SK-N-SH treated with all-trans-retinoic acid at 6 μM for 48 hours (cell line): ENCODE measurements around the gene SMARCD1.

Experiments
- ATAC-seq: fragments of 200-7000 bp; cut with Tn5 transposase; 3 replicates; pipeline ENCODE4 v1.9.1; 2020; ENCODE audit warnings: mild to moderate bottlenecking, moderate library complexity
- BACH2 ChIP-seq: fragments of 250-450 bp; sonication (Bioruptor Pico); IDR thresholded peaks from 2 replicates; pipeline ENCODE4 v1.9.0; 2021; ENCODE audit warnings: mild to moderate bottlenecking, borderline replicate concordance
- CSDC2 ChIP-seq: fragments of 250-450 bp; sonication (Bioruptor Pico); IDR thresholded peaks from 2 replicates; pipeline ENCODE4 v1.5.0; 2020; ENCODE audit warnings: mild to moderate bottlenecking, moderate library complexity
- ESRRG ChIP-seq: fragments of 250-450 bp; sonication (Bioruptor Pico); IDR thresholded peaks from 2 replicates; pipeline ENCODE4 v1.6.1; 2021; ENCODE audit warnings: mild to moderate bottlenecking
- GLIS3 ChIP-seq: fragments of 250-450 bp; sonication (Bioruptor Pico); IDR thresholded peaks from 2 replicates; pipeline ENCODE4 v1.5.0; 2020; ENCODE audit warnings: mild to moderate bottlenecking, moderate library complexity
- ISL1 ChIP-seq: fragments of 250-450 bp; sonication (Bioruptor Pico); IDR thresholded peaks from 2 replicates; pipeline ENCODE4 v2.1.2; 2022; ENCODE audit warnings: mild to moderate bottlenecking, moderate library complexity
- PPARA ChIP-seq: fragments of 250-450 bp; sonication (Bioruptor Pico); IDR thresholded peaks from 2 replicates; pipeline ENCODE4 v1.5.0; 2020; ENCODE audit warnings: mild to moderate bottlenecking, borderline replicate concordance
- RARB ChIP-seq: fragments of 250-450 bp; sonication (Bioruptor Pico); IDR thresholded peaks from 2 replicates; pipeline ENCODE4 v1.8.0; 2021; ENCODE audit warnings: mild to moderate bottlenecking, moderate library complexity
- SNAI2 ChIP-seq: fragments of 250-450 bp; sonication (Bioruptor Pico); IDR thresholded peaks from 2 replicates; pipeline ENCODE4 v1.5.0; 2020; ENCODE audit warnings: mild to moderate bottlenecking, moderate library complexity
- TCF4 ChIP-seq: fragments of 250-450 bp; sonication (Bioruptor Pico); IDR thresholded peaks from 2 replicates; pipeline ENCODE4 v1.8.0; 2021; ENCODE audit warnings: mild to moderate bottlenecking, moderate library complexity, borderline replicate concordance
- TOX ChIP-seq: fragments of 250-450 bp; sonication (Bioruptor Pico); IDR thresholded peaks from 2 replicates; pipeline ENCODE4 v1.8.0; 2021; ENCODE audit warnings: mild to moderate bottlenecking, moderate library complexity, borderline replicate concordance
- ZC3H10 ChIP-seq: fragments of 250-450 bp; sonication (Bioruptor Pico); IDR thresholded peaks from 2 replicates; pipeline ENCODE4 v1.5.1; 2021; ENCODE audit warnings: mild to moderate bottlenecking, moderate library complexity
- ZFP3 ChIP-seq: fragments of 250-450 bp; sonication (Bioruptor Pico); IDR thresholded peaks from 2 replicates; pipeline ENCODE4 v1.5.0; 2020; ENCODE audit warnings: mild to moderate bottlenecking, moderate library complexity
- ZFP30 ChIP-seq: fragments of 450-650 bp; formaldehyde crosslinking; IDR thresholded peaks from 2 replicates; pipeline ENCODE4 v1.5.0; 2022; ENCODE audit warnings: mild to moderate bottlenecking, moderate library complexity
- ZNF565 ChIP-seq: fragments of 450-650 bp; formaldehyde crosslinking; conservative IDR thresholded peaks from 2 replicates; pipeline ENCODE4 v1.5.0; 2020; ENCODE audit warnings: low read depth, mild to moderate bottlenecking, moderate library complexity
- ZNF70 ChIP-seq: fragments of 450-650 bp; formaldehyde crosslinking; IDR thresholded peaks from 2 replicates; pipeline ENCODE4 v1.5.0; 2020; ENCODE audit warnings: mild to moderate bottlenecking, moderate library complexity
- TF ChIP-seq, protein P1 (sequence below): fragments of 250-450 bp; sonication (Bioruptor Pico); IDR thresholded peaks from 2 replicates; pipeline ENCODE4 v1.8.0; 2021; ENCODE audit warnings: low read depth, mild to moderate bottlenecking, moderate library complexity, borderline replicate concordance
- TF ChIP-seq, protein P2 (sequence below): fragments of 250-450 bp; sonication (Bioruptor Pico); IDR thresholded peaks from 2 replicates; pipeline ENCODE4 v1.5.0; 2020; ENCODE audit warnings: mild to moderate bottlenecking, moderate library complexity
- TF ChIP-seq, protein P3 (sequence below): fragments of 250-450 bp; sonication (Bioruptor Pico); IDR thresholded peaks from 2 replicates; pipeline ENCODE4 v1.5.1; 2020; ENCODE audit warnings: low read depth, mild to moderate bottlenecking, moderate library complexity
- TF ChIP-seq, protein P4 (sequence below): fragments of 250-450 bp; sonication (Bioruptor Pico); IDR thresholded peaks from 2 replicates; pipeline ENCODE4 v1.8.0; 2020; ENCODE audit warnings: mild to moderate bottlenecking, moderate library complexity, borderline replicate concordance
- TF ChIP-seq, protein P5 (sequence below): fragments of 250-450 bp; sonication (Bioruptor Pico); IDR thresholded peaks from 2 replicates; pipeline ENCODE4 v1.5.1; 2021; ENCODE audit warnings: mild to moderate bottlenecking, moderate library complexity

The SMARCD1 gene

DNA sequence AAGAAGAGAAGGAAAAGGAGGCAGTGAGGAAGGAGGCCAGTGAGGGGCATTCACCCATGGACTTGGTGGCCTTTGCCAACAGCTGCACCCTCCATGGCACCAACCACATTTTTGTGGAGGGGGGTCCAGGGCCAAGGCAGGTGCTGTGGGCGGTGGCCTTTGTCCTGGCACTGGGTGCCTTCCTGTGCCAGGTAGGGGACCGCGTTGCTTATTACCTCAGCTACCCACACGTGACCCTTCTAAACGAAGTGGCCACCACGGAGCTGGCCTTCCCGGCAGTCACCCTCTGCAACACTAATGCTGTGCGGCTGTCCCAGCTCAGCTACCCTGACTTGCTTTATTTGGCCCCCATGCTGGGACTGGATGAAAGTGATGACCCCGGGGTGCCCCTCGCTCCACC is 11.4 kb upstream of the SMARCD1 start:
- TF ChIP-seq ISL1 (CRISPR knock-in tag) (no peak), TOX (no peak), GLIS3 (no peak), PPARA (CRISPR knock-in tag) (no peak), ZFP3 (CRISPR knock-in tag) (no peak), ZFP30 (CRISPR knock-in tag) (no peak), ZNF565 (no peak), ZNF70 (CRISPR knock-in tag) (no peak), SNAI2 (CRISPR knock-in tag) (no peak), ESRRG (CRISPR knock-in tag) (no peak), BACH2 (no peak)
- TF ChIP-seq, protein P1, sequence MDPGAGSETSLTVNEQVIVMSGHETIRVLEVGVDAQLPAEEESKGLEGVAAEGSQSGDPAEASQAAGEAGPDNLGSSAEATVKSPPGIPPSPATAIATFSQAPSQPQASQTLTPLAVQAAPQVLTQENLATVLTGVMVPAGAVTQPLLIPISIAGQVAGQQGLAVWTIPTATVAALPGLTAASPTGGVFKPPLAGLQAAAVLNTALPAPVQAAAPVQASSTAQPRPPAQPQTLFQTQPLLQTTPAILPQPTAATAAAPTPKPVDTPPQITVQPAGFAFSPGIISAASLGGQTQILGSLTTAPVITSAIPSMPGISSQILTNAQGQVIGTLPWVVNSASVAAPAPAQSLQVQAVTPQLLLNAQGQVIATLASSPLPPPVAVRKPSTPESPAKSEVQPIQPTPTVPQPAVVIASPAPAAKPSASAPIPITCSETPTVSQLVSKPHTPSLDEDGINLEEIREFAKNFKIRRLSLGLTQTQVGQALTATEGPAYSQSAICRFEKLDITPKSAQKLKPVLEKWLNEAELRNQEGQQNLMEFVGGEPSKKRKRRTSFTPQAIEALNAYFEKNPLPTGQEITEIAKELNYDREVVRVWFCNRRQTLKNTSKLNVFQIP (CRISPR knock-in tag): no peak
- TF ChIP-seq, protein P2, sequence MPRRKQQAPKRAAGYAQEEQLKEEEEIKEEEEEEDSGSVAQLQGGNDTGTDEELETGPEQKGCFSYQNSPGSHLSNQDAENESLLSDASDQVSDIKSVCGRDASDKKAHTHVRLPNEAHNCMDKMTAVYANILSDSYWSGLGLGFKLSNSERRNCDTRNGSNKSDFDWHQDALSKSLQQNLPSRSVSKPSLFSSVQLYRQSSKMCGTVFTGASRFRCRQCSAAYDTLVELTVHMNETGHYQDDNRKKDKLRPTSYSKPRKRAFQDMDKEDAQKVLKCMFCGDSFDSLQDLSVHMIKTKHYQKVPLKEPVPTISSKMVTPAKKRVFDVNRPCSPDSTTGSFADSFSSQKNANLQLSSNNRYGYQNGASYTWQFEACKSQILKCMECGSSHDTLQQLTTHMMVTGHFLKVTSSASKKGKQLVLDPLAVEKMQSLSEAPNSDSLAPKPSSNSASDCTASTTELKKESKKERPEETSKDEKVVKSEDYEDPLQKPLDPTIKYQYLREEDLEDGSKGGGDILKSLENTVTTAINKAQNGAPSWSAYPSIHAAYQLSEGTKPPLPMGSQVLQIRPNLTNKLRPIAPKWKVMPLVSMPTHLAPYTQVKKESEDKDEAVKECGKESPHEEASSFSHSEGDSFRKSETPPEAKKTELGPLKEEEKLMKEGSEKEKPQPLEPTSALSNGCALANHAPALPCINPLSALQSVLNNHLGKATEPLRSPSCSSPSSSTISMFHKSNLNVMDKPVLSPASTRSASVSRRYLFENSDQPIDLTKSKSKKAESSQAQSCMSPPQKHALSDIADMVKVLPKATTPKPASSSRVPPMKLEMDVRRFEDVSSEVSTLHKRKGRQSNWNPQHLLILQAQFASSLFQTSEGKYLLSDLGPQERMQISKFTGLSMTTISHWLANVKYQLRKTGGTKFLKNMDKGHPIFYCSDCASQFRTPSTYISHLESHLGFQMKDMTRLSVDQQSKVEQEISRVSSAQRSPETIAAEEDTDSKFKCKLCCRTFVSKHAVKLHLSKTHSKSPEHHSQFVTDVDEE: no peak
- TF ChIP-seq, protein P3, sequence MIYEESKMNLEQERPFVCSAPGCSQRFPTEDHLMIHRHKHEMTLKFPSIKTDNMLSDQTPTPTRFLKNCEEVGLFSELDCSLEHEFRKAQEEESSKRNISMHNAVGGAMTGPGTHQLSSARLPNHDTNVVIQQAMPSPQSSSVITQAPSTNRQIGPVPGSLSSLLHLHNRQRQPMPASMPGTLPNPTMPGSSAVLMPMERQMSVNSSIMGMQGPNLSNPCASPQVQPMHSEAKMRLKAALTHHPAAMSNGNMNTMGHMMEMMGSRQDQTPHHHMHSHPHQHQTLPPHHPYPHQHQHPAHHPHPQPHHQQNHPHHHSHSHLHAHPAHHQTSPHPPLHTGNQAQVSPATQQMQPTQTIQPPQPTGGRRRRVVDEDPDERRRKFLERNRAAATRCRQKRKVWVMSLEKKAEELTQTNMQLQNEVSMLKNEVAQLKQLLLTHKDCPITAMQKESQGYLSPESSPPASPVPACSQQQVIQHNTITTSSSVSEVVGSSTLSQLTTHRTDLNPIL (CRISPR knock-in tag): no peak
- TF ChIP-seq, protein P4, sequence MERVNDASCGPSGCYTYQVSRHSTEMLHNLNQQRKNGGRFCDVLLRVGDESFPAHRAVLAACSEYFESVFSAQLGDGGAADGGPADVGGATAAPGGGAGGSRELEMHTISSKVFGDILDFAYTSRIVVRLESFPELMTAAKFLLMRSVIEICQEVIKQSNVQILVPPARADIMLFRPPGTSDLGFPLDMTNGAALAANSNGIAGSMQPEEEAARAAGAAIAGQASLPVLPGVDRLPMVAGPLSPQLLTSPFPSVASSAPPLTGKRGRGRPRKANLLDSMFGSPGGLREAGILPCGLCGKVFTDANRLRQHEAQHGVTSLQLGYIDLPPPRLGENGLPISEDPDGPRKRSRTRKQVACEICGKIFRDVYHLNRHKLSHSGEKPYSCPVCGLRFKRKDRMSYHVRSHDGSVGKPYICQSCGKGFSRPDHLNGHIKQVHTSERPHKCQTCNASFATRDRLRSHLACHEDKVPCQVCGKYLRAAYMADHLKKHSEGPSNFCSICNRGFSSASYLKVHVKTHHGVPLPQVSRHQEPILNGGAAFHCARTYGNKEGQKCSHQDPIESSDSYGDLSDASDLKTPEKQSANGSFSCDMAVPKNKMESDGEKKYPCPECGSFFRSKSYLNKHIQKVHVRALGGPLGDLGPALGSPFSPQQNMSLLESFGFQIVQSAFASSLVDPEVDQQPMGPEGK (CRISPR knock-in tag): no peak
- ATAC-seq: no peak

DNA sequence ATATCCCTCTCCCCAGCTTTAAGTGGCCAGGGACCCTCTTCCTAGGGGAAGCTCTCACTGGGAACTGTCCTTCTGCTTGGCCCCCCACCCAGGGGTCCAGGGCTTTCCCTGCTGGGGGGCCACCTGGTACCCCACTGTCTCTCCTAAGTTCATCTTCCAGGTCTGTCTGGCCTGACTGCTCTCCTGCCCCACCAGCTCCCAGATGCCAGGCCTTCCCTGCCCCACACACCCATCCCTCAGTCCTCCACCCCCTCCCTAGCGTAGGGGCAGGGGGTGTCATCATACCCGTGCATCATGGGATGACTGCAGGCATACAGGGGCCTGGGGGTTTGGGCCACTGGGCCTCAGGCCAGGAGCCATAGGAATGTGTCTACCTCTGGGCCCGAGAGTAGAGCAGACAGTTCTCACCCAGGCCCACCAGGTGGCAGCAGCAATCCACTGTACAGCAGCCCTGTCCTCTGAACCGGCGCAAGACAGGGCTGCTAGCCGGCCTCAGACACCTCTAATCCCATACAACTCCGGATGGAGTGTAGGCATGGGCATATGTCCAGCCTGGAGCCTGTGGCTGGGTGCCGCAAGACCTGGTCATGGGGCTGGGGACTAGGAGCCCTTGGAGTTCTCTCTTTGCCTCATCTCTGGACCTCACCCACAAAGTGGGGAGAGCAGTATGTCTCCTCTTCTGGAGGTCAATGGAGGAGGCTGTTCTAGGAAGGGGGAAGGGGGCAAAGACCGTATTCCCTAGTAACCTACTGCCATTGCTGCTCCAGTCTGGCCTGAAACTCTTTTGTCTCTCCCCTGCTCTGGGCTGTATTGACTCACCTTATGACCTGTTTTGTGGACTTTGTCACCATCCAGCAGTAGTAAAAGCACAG is 10.0 kb upstream of the SMARCD1 start:
- ATAC-seq: peak; percentile 97
- TF ChIP-seq PPARA (CRISPR knock-in tag) (no peak), GLIS3 (no peak), ISL1 (CRISPR knock-in tag) (no peak), CSDC2 (no peak), RARB (CRISPR knock-in tag) (no peak), TOX (no peak), ZNF565 (no peak), ZFP3 (CRISPR knock-in tag) (no peak), ZNF70 (CRISPR knock-in tag) (no peak), TCF4 (CRISPR knock-in tag) (no peak), ZC3H10 (CRISPR knock-in tag) (no peak), ZFP30 (CRISPR knock-in tag) (no peak)
- TF ChIP-seq, protein P2: no peak
- TF ChIP-seq, protein P4 (CRISPR knock-in tag): no peak
- TF ChIP-seq, protein P5, sequence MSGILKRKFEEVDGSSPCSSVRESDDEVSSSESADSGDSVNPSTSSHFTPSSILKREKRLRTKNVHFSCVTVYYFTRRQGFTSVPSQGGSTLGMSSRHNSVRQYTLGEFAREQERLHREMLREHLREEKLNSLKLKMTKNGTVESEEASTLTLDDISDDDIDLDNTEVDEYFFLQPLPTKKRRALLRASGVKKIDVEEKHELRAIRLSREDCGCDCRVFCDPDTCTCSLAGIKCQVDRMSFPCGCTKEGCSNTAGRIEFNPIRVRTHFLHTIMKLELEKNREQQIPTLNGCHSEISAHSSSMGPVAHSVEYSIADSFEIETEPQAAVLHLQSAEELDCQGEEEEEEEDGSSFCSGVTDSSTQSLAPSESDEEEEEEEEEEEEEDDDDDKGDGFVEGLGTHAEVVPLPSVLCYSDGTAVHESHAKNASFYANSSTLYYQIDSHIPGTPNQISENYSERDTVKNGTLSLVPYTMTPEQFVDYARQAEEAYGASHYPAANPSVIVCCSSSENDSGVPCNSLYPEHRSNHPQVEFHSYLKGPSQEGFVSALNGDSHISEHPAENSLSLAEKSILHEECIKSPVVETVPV (CRISPR knock-in tag): no peak
- TF ChIP-seq, protein P3 (CRISPR knock-in tag): no peak
